Central memory CD8-positive, alpha-beta T cell (primary cell): ENCODE data around the gene ZP2.
"Not testable (repeated sequence)": the region's sequence is repeated elsewhere in the genome, so short reads cannot be mapped to it uniquely, and the experiment has no call there.

Source experiments
- ATAC-seq: fragments of 150-1000 bp; cut with Tn5 transposase; replicated peaks from 2 replicates; pipeline ENCODE4 v1.10.0; 2022; ENCODE audit warnings: mild to moderate bottlenecking, moderate FRiP score, moderate number of reproducible peaks; ENCODE audit not compliant: poor library complexity, severe bottlenecking; ENCODE audit errors: extremely low read depth
- DNase-seq, 2 donors: peaks; one replicate each; pipeline ENCODE4 v3.0.0; 2021; ENCODE audit warnings: low spot score in 2 of 2
- H3K27ac Mint-ChIP-seq: one replicate; pipeline ENCODE4 v1.8.0; 2022; ENCODE audit warnings: low read depth, mild to moderate bottlenecking, moderate library complexity, mixed read lengths
- H3K27me3 Mint-ChIP-seq: one replicate; pipeline ENCODE4 v1.8.0; 2022; ENCODE audit warnings: mixed read lengths
- H3K36me3 Mint-ChIP-seq: one replicate; pipeline ENCODE4 v1.8.0; 2022; ENCODE audit warnings: mild to moderate bottlenecking, moderate library complexity, mixed read lengths; ENCODE audit not compliant: insufficient read depth
- H3K4me1 Mint-ChIP-seq: one replicate; pipeline ENCODE4 v1.8.0; 2022; ENCODE audit warnings: mixed read lengths
- H3K4me3 Mint-ChIP-seq: one replicate; pipeline ENCODE4 v1.8.0; 2022; ENCODE audit warnings: mild to moderate bottlenecking, moderate library complexity, mixed read lengths
- H3K9me3 Mint-ChIP-seq: one replicate; pipeline ENCODE4 v1.8.0; 2022; ENCODE audit warnings: mixed read lengths

The ZP2 gene

DNA sequence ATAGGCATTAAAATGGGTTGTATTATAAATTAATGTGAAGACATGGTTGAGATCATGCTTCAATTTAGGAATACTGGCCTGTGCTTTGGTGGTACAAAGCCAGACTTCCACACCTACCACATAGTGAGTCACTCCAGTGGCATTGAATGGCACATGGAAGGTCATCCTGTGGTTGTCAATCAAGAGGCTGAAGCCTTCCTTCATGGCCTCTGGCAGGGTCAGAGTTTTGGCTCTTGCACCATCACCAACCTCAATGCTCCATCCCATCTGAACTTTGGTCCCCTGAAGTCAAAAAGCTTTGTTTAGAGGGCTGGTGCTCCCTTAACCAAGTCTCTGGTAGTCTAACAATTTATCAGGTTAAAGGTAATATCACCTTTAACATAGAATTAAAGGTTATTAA is 6.1 kb downstream of the ZP2 start:
- H3K36me3 Mint-ChIP-seq = no peaks in the 10 kb centered on the region
- H3K4me1 Mint-ChIP-seq = no peaks in the 10 kb centered on the region
- DNase-seq (no peak), ATAC-seq (no peak)
- peaks cover 34% of the 10 kb centered on the region for H3K27me3 Mint-ChIP-seq
- no peak overlapping the region for H3K4me3 Mint-ChIP-seq
- H3K27ac Mint-ChIP-seq = no peak overlapping the region
- no peaks in the 10 kb centered on the region for H3K9me3 Mint-ChIP-seq

GRCh38 chr16:21203155-21203797 is 8.1 kb downstream of the ZP2 start:
- ATAC-seq (no peak), DNase-seq (no peak)
- H3K4me1 Mint-ChIP-seq = no peaks in the 10 kb centered on the region
- no peaks in the 10 kb centered on the region for H3K9me3 Mint-ChIP-seq
- H3K27ac Mint-ChIP-seq = no peak overlapping the region
- peaks cover 43% of the 10 kb centered on the region for H3K27me3 Mint-ChIP-seq
- H3K4me3 Mint-ChIP-seq = no peak overlapping the region
- H3K36me3 Mint-ChIP-seq = no peaks in the 10 kb centered on the region

DNA sequence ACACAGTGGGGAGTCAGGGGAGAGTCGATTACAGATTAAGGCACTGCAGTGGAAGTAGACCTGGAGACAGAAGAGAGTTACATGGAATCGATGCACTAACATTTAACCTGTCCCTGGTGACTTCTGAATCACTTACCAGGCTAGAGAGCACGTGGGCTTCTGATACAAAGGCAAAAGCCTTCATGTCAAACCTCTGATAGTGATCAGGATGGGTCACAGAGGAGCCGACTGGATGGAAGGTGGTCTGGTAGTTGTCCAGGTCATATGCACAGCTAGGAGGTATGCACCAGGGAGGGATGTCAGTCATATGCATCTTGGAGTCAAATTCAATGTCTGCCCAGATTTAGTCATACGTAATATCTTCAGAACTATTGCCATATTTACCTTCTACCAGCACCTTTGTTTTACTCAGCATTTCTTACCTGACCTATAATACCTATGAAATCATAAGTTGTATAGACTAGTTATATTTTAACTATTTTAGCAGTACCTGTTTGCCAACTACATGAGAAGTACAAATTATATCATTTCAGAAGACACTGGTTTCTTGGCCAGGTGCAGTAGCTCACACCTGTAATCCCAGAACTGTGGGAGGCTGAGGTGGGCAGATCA is 11.7 kb downstream of the ZP2 start:
- DNase-seq = no peak
- no peak overlapping the region for H3K4me3 Mint-ChIP-seq
- ATAC-seq = no peak
- H3K27me3 Mint-ChIP-seq = peaks cover 56% of the 10 kb centered on the region
- H3K36me3 Mint-ChIP-seq = no peaks in the 10 kb centered on the region
- H3K4me1 Mint-ChIP-seq = no peaks in the 10 kb centered on the region
- H3K27ac Mint-ChIP-seq = no peak overlapping the region
- no peaks in the 10 kb centered on the region for H3K9me3 Mint-ChIP-seq

DNA sequence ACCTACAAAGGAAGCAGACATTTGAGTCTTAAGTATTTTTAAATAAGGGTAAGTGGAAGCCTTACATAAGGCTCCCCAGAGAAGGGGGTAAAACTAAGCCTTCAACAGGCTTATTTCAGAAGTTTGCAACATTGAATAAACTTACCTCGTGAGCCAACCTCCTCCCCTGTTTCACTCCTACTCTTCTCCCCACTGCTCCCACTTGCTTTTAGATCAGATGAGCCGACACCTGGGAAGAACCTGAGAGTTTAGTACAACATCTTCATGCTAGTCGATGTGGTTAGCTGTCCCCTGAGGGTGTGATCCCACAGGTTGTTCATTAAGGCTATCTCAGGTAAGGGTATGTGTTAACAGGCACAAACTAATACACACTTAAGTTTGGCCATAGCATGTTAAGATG is 13.8 kb downstream of the ZP2 start:
- no peak for ATAC-seq
- Mint-ChIP-seq H3K27ac (no peak overlapping the region), H3K4me3 (no peak overlapping the region), H3K9me3 (no peaks in the 10 kb centered on the region), H3K36me3 (no peaks in the 10 kb centered on the region), H3K4me1 (no peaks in the 10 kb centered on the region), H3K27me3 (peaks cover 71% of the 10 kb centered on the region)
- DNase-seq = no peak

GRCh38 chr16:21197112-21197511 is 14.3 kb downstream of the ZP2 start:
- peaks cover 72% of the 10 kb centered on the region for H3K27me3 Mint-ChIP-seq
- no peak for DNase-seq

DNA sequence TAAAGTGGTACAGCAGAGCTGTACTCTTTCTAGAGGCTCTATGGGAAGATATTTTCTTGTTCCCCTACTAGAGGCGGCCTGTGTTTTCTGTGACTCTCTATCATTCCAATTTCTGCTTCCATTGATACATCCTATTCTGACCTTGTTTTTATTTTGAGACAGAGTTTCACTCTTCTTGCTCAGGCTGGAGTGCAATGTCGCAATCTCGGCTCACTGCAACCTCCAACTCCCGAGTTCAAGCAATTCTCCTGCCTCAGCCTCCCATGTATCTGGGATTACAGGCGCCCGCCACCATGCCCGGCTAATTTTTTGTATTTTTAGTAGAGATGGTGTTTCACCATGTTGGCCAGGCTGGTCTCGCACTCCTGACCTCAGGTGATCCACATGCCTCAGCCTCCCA is 16.0 kb downstream of the ZP2 start:
- not testable (repeated sequence) for H3K36me3 Mint-ChIP-seq, ATAC-seq, DNase-seq, H3K4me3 Mint-ChIP-seq, H3K4me1 Mint-ChIP-seq, H3K27ac Mint-ChIP-seq, H3K9me3 Mint-ChIP-seq
- peaks cover 60% of the 10 kb centered on the region for H3K27me3 Mint-ChIP-seq

More at GRCh38 chr16:21197112-21197511, 14.3 kb downstream of the ZP2 start:
- Mint-ChIP-seq H3K36me3 (no peaks in the 10 kb centered on the region), H3K9me3 (no peaks in the 10 kb centered on the region), H3K4me1 (no peaks in the 10 kb centered on the region), H3K4me3 (no peak overlapping the region), H3K27ac (no peak overlapping the region)
- no peak for ATAC-seq

DNA sequence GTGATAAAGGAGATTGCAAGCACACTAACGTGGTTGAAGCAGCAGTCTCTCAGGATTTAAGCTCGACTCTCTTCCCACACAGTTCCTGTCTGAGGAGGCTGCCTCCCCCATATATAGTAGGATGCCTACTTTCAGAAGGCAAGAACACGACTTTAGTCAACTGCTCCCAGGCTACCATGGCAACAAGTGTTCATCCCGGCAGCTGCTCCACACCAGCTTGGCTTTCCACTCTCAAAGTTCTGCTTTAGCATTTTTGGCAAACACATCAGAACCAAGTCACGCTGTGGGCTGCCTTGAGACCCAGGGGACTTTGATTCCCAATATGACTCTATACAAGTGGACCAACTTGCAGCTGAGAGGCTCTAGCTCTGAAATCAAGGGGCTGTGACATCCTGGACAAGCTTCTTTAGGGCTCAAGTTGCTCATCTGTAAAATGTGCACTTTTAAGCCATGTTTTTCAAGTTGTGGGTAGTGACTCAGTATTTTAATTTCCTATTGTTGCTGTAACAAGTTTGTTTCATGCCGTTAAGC is 16.5 kb downstream of the ZP2 start:
- Mint-ChIP-seq H3K27ac (no peak overlapping the region), H3K4me3 (no peak overlapping the region), H3K27me3 (peaks cover 55% of the 10 kb centered on the region), H3K36me3 (no peaks in the 10 kb centered on the region), H3K9me3 (no peaks in the 10 kb centered on the region), H3K4me1 (no peaks in the 10 kb centered on the region)
- DNase-seq = no peak
- ATAC-seq = no peak

DNA sequence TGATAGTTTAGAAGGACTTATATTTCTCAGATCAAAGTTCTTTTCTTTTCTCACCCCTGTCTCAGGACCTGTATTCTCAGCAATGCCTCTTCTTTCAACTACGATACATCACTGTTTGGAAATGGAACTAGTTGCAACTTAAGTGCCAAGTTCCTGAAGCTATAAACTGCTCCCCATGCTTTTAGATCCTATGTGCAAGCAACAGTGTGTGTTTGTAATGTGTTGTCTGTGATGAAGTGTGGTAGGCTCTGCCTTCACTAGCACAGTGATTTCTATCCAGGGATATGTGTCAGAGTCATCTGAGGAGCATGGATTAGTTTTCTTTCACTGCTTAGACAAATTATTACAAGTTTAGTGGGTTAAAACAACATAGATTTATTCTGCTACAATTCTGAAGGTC is 18.4 kb downstream of the ZP2 start:
- DNase-seq (no peak), ATAC-seq (no peak)
- Mint-ChIP-seq H3K4me3 (no peak overlapping the region), H3K4me1 (no peaks in the 10 kb centered on the region), H3K27me3 (peaks cover 38% of the 10 kb centered on the region), H3K27ac (no peak overlapping the region), H3K9me3 (no peaks in the 10 kb centered on the region), H3K36me3 (no peaks in the 10 kb centered on the region)

GRCh38 chr16:21190599-21190998 is 20.8 kb downstream of the ZP2 start:
- Mint-ChIP-seq H3K27ac (no peak overlapping the region), H3K4me1 (no peaks in the 10 kb centered on the region), H3K9me3 (no peaks in the 10 kb centered on the region), H3K4me3 (no peak overlapping the region), H3K36me3 (no peaks in the 10 kb centered on the region), H3K27me3 (peaks cover 35% of the 10 kb centered on the region)
- DNase-seq = no peak
- ATAC-seq = no peak

GRCh38 chr16:21190013-21190412 is 21.4 kb downstream of the ZP2 start:
- H3K9me3 Mint-ChIP-seq = no peaks in the 10 kb centered on the region
- H3K4me1 Mint-ChIP-seq = no peaks in the 10 kb centered on the region
- ATAC-seq (no peak), DNase-seq (no peak)
- H3K27me3 Mint-ChIP-seq = peaks cover 29% of the 10 kb centered on the region
- H3K27ac Mint-ChIP-seq = no peak overlapping the region
- H3K36me3 Mint-ChIP-seq = no peaks in the 10 kb centered on the region
- no peak overlapping the region for H3K4me3 Mint-ChIP-seq

GRCh38 chr16:21189311-21189710 is 22.1 kb downstream of the ZP2 start:
- Mint-ChIP-seq H3K4me3 (no peak overlapping the region), H3K27ac (no peak overlapping the region), H3K36me3 (no peaks in the 10 kb centered on the region), H3K4me1 (no peaks in the 10 kb centered on the region), H3K9me3 (no peaks in the 10 kb centered on the region), H3K27me3 (peaks cover 22% of the 10 kb centered on the region)
- ATAC-seq (no peak), DNase-seq (no peak)

DNA sequence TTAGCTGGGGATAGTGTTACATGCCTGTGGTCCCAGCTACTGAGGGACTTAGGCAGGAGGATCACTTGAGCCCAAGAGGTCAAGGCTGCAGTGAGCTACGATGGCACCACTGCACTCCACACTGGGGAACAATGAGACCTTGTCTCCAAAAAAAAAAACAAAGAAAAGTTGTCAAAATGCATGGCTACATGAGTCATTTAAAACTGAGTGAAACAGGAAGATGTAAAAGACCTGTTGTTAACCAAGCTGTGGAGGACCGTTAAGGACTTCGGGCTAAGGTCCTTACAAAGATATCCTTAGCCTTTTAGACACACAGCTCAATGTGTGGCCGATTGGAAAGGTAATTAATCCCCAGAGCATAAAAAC is 25.1 kb downstream of the ZP2 start:
- Mint-ChIP-seq H3K36me3 (peaks cover 5% of the 10 kb centered on the region), H3K27ac (no peak overlapping the region), H3K9me3 (no peaks in the 10 kb centered on the region), H3K4me3 (no peak overlapping the region), H3K4me1 (no peaks in the 10 kb centered on the region), H3K27me3 (no peaks in the 10 kb centered on the region)
- ATAC-seq = no peak
- DNase-seq = no peak

- peaks cover 5% of the 10 kb centered on the region for H3K36me3 Mint-ChIP-seq
- H3K9me3 Mint-ChIP-seq = no peaks in the 10 kb centered on the region
- no peak for ATAC-seq
- H3K4me3 Mint-ChIP-seq = no peak overlapping the region
- no peaks in the 10 kb centered on the region for H3K4me1 Mint-ChIP-seq
- no peak for DNase-seq
- no peak overlapping the region for H3K27ac Mint-ChIP-seq
- no peaks in the 10 kb centered on the region for H3K27me3 Mint-ChIP-seq
Observed at GRCh38 chr16:21185659-21186325, 25.6 kb downstream of the ZP2 start.
